Brain microvascular endothelial cell (primary cell): ENCODE data around the gene HIRA.

ENCODE experiments used
- DNase-seq: peaks from one replicate; pipeline ENCODE4 v3.0.0-alpha.2; 2020
- H3K27ac ChIP-seq: fragments of 250-450 bp; sonication (Bioruptor Pico); 2 replicates; pipeline ENCODE4 v1.5.1; 2020; ENCODE audit warnings: mild to moderate bottlenecking, moderate library complexity
- H3K27me3 ChIP-seq: fragments of 250-450 bp; sonication (Bioruptor Pico); replicated peaks from 2 replicates; pipeline ENCODE4 v1.5.1; 2020; ENCODE audit warnings: mild to moderate bottlenecking
- H3K36me3 ChIP-seq: fragments of 250-450 bp; sonication (Bioruptor Pico); replicated peaks from 2 replicates; pipeline ENCODE4 v1.5.1; 2020; ENCODE audit warnings: mild to moderate bottlenecking
- H3K4me3 ChIP-seq: 2 replicates; pipeline ENCODE4 v1.5.1; 2011; ENCODE audit warnings: low read depth, mild to moderate bottlenecking, control low read depth, low read length, moderate library complexity
- CTCF ChIP-seq: IDR thresholded peaks from 2 replicates; pipeline ENCODE4 v1.5.1; 2011; ENCODE audit warnings: low read depth, mild to moderate bottlenecking, moderate library complexity, low read length, control low read depth, inconsistent platforms; ENCODE audit errors: missing control alignments
- in situ Hi-C: cut with HindIII; loops from 2 replicates; pipeline ENCODE4 v1.10.0; 2017; ENCODE audit warnings: low sequenced_read_pairs, low pct_ligation_motif_present

Gene HIRA

DNA sequence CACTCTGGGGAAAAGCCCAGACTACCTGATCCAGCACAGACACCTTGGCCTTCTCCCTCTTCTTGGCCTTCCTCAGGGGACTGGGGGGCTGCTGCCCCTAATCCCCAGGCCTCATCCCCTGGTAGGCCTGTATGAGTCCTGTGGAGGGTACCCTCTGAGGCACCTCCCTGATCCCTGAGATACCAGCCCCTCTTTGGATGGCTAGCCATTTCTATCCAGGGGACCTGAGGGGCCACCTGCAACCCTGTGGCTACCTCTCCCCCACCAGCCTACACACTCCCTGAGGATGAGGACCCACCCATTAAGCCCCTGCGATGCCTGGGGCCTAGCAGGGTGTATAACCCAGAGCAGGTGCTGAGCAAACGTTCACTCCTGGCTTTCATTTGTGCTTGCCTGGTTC, 54.6 kb downstream of the HIRA start:
- Histone ChIP-seq H3K4me3 (no peak overlapping the region), H3K36me3 (peaks cover 64% of the 10 kb centered on the region), H3K27ac (no peak overlapping the region), H3K27me3 (no peaks in the 10 kb centered on the region)
- DNase-seq = no peak
- in situ Hi-C loops = no loop called here
- no peak for TF ChIP-seq CTCF

DNA sequence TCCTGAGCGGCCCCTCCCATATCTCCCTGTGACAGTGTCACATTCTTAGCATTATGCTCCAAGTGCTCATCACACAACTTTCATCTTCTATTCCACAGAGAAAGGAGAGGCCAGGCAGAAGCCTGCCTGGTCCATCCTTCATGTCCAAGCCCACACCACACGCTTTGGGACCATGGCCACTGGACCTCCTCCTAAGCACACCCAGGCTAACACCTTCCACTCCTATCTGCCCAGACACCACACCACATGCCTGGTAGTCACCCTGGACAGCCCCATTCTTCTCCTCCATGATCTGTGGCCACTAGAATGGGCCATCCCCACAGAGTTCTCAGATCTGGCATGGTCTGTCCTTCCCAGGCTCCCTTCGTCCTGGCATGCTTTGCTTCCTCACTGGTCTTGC, 55.3 kb downstream of the HIRA start:
- no peak for TF ChIP-seq CTCF
- H3K27ac ChIP-seq = no peak overlapping the region
- no peak for DNase-seq
- H3K36me3 ChIP-seq = peaks cover 66% of the 10 kb centered on the region
- in situ Hi-C loops = no loop called here
- no peaks in the 10 kb centered on the region for H3K27me3 ChIP-seq
- no peak overlapping the region for H3K4me3 ChIP-seq

DNA sequence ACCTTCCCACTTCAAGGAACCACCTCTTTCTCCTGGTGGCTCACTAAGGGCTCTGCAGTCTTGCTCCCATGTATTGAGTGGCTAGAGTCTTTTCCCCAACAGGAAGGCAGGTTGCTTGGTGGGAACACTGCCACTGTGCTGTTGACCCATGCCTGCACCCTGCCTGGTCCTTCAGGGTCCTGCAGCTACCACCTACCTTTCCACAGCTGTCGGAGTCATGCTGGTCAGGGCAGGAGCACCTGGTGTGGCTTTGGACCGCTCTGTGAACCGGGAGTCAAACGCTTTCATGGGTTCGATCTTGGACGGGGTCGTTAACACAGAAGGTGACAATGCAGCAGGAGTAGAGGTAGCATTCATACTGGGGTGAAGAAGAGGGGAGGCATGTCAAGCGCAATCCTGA, 56.1 kb downstream of the HIRA start:
- in situ Hi-C loops = no loop called here
- peaks cover 73% of the 10 kb centered on the region for H3K36me3 ChIP-seq
- no peak overlapping the region for H3K4me3 ChIP-seq
- DNase-seq = no peak
- H3K27ac ChIP-seq = no peak overlapping the region
- TF ChIP-seq CTCF = peak; percentile 1
- no peaks in the 10 kb centered on the region for H3K27me3 ChIP-seq

- Histone ChIP-seq H3K27me3 (no peaks in the 10 kb centered on the region), H3K4me3 (no peak overlapping the region), H3K36me3 (peaks cover 80% of the 10 kb centered on the region), H3K27ac (no peak overlapping the region)
- DNase-seq = no peak
- TF ChIP-seq CTCF = no peak
- in situ Hi-C loops = no loop called here
These were observed 57.1 kb downstream of the HIRA start for GRCh38 chr22:19374410-19374809.

- no peak for DNase-seq
- no peak for TF ChIP-seq CTCF
- H3K27ac ChIP-seq = no peak overlapping the region
- no peak overlapping the region for H3K4me3 ChIP-seq
- in situ Hi-C loops = no loop called here
- peaks cover 85% of the 10 kb centered on the region for H3K36me3 ChIP-seq
- no peaks in the 10 kb centered on the region for H3K27me3 ChIP-seq
These were observed 58.1 kb downstream of the HIRA start for GRCh38 chr22:19373450-19373849.

DNA sequence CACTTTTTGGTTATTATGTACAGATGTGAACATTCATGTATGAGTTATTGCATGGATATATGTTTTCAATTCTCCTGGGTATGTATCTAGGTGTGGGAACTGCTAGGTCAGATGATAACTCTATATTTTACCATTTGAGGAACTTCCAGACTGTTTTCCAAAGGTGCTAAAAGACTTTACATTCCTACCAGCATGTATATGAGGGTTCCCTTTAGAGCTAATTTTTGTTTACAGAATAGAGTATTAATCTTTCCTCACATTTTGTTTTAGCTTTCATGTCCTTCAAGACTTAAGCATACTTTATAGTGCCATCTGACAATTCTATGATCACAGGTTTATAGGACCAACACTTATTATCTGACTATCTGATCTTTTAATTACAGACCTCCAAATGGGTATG, 59.6 kb downstream of the HIRA start:
- DNase-seq = no peak
- Histone ChIP-seq H3K4me3 (no peak overlapping the region), H3K36me3 (peaks cover 81% of the 10 kb centered on the region), H3K27me3 (no peaks in the 10 kb centered on the region), H3K27ac (no peak overlapping the region)
- in situ Hi-C loops = no loop called here
- no peak for TF ChIP-seq CTCF
